ENCODE data around the gene CLEC2D. TPM values are rescaled to one million over a fixed set of nuclear protein-coding genes. Genes with fewer than 3 reads are reported as not detected.
A peak's percentile ranks its signal among the peaks of the same experiment; 100 is the strongest.

Gene CLEC2D, protein sequence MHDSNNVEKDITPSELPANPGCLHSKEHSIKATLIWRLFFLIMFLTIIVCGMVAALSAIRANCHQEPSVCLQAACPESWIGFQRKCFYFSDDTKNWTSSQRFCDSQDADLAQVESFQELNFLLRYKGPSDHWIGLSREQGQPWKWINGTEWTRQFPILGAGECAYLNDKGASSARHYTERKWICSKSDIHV
- total RNA-seq (8.5 TPM), polyA plus RNA-seq (ENCODE audit: insufficient read depth in 1 of 8, insufficient read length in 8 of 8, low replicate concordance in 1 of 8) (10 to 100 TPM in 1 of 8 donors, 1 to 10 TPM in 7; 3.9 to 11.4 (median 5.8) TPM)
- long read RNA-seq, donor 1 = 0 reads
- long read RNA-seq, donor 2 = 0 reads
- long read RNA-seq, donor 3 = 0 reads
- long read RNA-seq, donor 4 = 0 reads
- long read RNA-seq, donor 5 = 0 reads
- long read RNA-seq, donor 6 = 0 reads
- long read RNA-seq, donor 7 = 0 reads
- long read RNA-seq, donor 8 = 0 reads
- long read RNA-seq, donor 9 = 0 reads
- long read RNA-seq, donor 10, partial matches to known transcripts = 0 of 1 reads
- long read RNA-seq, donor 10, other reads (novel, unspliced or antisense) = 0 of 1 reads
- long read RNA-seq, donor 11 = 0 reads

DNA sequence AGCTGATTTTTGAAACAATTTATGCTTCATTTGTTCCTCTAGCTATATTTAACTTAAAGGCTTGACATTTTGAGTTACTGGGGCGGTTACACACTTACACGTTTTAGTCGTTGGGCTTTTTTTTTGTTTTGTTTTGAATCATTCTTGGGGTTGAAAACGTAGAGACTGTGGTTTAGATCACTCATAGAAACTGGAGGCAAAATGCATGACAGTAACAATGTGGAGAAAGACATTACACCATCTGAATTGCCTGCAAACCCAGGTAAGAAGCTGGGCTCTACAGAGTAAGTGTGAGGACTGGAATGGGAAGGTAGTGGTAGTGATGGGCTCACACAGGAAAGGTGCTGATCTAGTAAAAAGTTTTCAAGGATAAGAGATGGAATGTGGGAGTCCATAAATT is at the start of gene CLEC2D:
Gene CLEC2D, plus strand, starts transcription at position 180 of the 400 bp plus-strand sequence. Its CDS starts 22 bp downstream, at position 202.
- no peaks in the 10 kb centered on the region for H3K27me3 ChIP-seq (ENCODE audit: control insufficient read depth, insufficient read depth, low read length)
- DNase-seq = no peak
- peaks cover 16% of the 10 kb centered on the region for H3K36me3 ChIP-seq (ENCODE audit: control insufficient read depth, insufficient read depth, low read length)
- no peak within 1 kb of the TSS for H3K27ac ChIP-seq (ENCODE audit: low read length)
- H3K9me3 ChIP-seq (replicated peaks; ENCODE audit: control insufficient read depth, low read depth, low read length) = no peaks in the 10 kb centered on the region
- no CpG with 5 or more reads among the region's 4 CpGs for WGBS (ENCODE audit: insufficient coverage)
- H3K4me3 ChIP-seq (ENCODE audit: low read length) = no peak within 1 kb of the TSS
- H3K4me1 ChIP-seq (ENCODE audit: control insufficient read depth, insufficient read depth, low read length) = peaks cover 2% of the 10 kb centered on the region

DNA sequence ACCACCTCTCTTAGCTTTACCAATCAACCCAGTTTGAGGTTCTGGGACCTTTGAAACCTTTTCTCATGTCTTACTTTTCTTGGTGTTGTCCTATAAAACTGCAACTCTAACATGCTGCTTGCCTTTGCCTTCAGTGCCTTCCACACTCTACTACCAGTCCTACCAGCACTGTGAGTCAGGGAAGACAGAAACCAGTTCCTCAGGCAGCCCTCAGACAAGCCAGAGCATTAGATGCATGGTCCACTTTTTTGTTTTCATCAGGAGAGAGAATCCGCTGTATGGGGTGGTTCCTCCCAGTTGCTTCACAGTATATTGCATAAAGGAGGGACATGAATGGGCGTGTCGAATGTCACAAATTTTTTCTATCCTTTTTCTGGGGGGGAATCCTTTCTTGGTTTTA is 44.5 kb upstream of the CLEC2D start:
- H3K27ac ChIP-seq (ENCODE audit: low read length) = no peak overlapping the region
- no CpG with 5 or more reads among the region's 3 CpGs for WGBS (ENCODE audit: insufficient coverage)
- no peaks in the 10 kb centered on the region for H3K9me3 ChIP-seq (replicated peaks; ENCODE audit: control insufficient read depth, low read depth, low read length)
- H3K4me1 ChIP-seq (ENCODE audit: control insufficient read depth, insufficient read depth, low read length) = no peaks in the 10 kb centered on the region
- H3K27me3 ChIP-seq (ENCODE audit: control insufficient read depth, insufficient read depth, low read length) = no peaks in the 10 kb centered on the region
- no peak for DNase-seq
- H3K36me3 ChIP-seq (ENCODE audit: control insufficient read depth, insufficient read depth, low read length) = no peaks in the 10 kb centered on the region
- no peak overlapping the region for H3K4me3 ChIP-seq (ENCODE audit: low read length)

DNA sequence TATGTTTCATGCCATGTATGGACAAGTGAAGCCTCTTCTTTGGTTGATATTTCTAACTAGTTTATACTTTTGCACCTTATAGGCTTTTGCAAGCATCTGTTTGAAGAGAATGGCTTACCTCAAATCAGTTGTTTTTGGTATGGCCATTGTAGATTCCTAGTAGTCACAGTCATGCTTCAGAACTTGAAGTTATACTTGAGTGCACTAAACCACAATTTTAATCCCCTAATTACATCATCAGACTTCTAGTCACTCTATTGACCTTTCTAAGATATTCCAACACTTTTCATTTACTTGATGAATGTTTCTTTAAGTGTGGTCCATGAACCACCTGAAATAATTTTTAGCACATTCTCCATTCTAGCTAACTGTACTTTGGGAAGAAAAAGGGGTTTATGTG is 43.2 kb upstream of the CLEC2D start:
- no peak for DNase-seq
- Histone ChIP-seq H3K4me3 (ENCODE audit: low read length) (no peak overlapping the region), H3K4me1 (ENCODE audit: control insufficient read depth, insufficient read depth, low read length) (no peaks in the 10 kb centered on the region), H3K9me3 (replicated peaks; ENCODE audit: control insufficient read depth, low read depth, low read length) (no peaks in the 10 kb centered on the region), H3K27ac (ENCODE audit: low read length) (no peak overlapping the region), H3K36me3 (ENCODE audit: control insufficient read depth, insufficient read depth, low read length) (no peaks in the 10 kb centered on the region), H3K27me3 (ENCODE audit: control insufficient read depth, insufficient read depth, low read length) (no peaks in the 10 kb centered on the region)

DNA sequence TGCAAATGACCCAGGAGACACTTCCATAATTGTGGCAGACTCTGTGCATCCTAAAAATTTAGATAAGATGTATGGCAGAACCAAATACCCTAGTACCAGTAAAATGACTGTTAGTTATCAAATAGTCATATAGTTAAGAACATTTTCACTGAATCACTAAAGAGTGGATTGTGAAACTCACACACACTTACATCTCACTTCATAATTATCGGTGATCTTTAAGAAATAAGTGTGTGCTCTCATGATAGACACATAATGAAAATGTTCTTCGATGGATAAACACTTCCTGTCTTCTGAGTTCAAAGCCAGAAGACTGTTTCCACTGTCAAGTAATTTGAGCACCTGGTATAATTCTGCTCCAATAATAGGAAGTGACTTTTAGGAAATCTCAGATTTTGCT is 42.7 kb upstream of the CLEC2D start:
- Histone ChIP-seq H3K4me1 (ENCODE audit: control insufficient read depth, insufficient read depth, low read length) (no peaks in the 10 kb centered on the region), H3K9me3 (replicated peaks; ENCODE audit: control insufficient read depth, low read depth, low read length) (no peaks in the 10 kb centered on the region), H3K27ac (ENCODE audit: low read length) (no peak overlapping the region), H3K27me3 (ENCODE audit: control insufficient read depth, insufficient read depth, low read length) (no peaks in the 10 kb centered on the region), H3K4me3 (ENCODE audit: low read length) (no peak overlapping the region), H3K36me3 (ENCODE audit: control insufficient read depth, insufficient read depth, low read length) (no peaks in the 10 kb centered on the region)
- DNase-seq = no peak
- WGBS (ENCODE audit: insufficient coverage) = no CpG with 5 or more reads among the region's 2 CpGs

DNA sequence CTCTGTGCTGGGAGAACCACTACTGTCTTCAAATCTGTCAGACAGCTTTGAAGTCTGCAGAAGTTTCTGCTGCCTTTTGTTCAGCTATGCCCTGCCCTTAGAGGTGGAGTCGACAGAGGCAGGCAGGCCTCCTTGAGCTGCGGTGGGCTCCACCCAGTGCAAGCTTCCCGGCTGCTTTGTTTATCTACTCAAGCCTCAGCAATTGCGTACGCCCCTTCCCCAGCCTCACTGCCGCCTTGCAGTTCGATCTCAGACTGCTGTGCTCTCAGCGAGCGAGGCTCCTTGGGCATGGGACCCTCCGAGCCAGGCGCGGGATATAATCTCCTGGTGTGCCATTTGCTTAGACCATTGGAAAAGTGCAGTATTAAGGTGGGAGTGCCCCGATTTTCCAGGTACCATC is 36.7 kb upstream of the CLEC2D start:
- H3K4me1 ChIP-seq (ENCODE audit: control insufficient read depth, insufficient read depth, low read length) = no peaks in the 10 kb centered on the region
- no peaks in the 10 kb centered on the region for H3K36me3 ChIP-seq (ENCODE audit: control insufficient read depth, insufficient read depth, low read length)
- H3K4me3 ChIP-seq (ENCODE audit: low read length) = no peak overlapping the region
- H3K27ac ChIP-seq (ENCODE audit: low read length) = no peak overlapping the region
- no peak for DNase-seq
- H3K27me3 ChIP-seq (ENCODE audit: control insufficient read depth, insufficient read depth, low read length) = no peaks in the 10 kb centered on the region
- H3K9me3 ChIP-seq (replicated peaks; ENCODE audit: control insufficient read depth, low read depth, low read length) = no peaks in the 10 kb centered on the region
- over 99% methylated on average over 6 of the region's 13 CpGs for WGBS (ENCODE audit: insufficient coverage)

DNA sequence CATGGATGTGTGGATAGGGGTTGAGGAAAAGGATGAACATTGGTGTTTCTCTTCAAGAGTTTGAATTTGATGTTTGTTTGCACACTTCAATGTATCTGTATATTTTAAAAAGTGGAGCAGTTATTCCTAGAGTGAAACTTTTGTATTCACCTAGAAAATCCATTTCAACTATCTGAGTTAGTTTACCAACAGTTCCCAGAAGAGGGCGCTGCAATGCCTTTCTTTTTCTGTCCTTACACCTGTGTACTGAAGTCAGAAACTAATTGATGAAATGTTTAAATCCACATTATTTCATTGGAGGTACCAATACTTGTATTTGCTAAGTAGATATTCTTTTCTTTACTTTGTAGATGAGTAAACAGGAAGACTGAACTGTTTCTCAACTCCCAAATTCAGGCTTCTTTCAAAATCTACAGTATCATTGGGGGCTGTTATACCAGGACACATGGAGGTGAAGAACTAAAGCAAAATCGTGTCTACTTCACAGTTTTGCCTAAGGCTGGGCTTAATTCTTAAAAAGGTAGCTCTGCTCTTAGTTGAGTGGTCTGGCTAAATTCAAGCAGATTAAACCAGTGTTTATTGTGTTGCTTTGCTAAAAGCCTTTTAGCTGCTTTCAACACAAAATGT is 35.2 kb upstream of the CLEC2D start:
- H3K4me3 ChIP-seq (ENCODE audit: low read length) = no peak overlapping the region
- no peak overlapping the region for H3K27ac ChIP-seq (ENCODE audit: low read length)
- no peaks in the 10 kb centered on the region for H3K36me3 ChIP-seq (ENCODE audit: control insufficient read depth, insufficient read depth, low read length)
- no CpG with 5 or more reads among the region's 2 CpGs for WGBS (ENCODE audit: insufficient coverage)
- H3K4me1 ChIP-seq (ENCODE audit: control insufficient read depth, insufficient read depth, low read length) = no peaks in the 10 kb centered on the region
- H3K27me3 ChIP-seq (ENCODE audit: control insufficient read depth, insufficient read depth, low read length) = no peaks in the 10 kb centered on the region
- peak; percentile 25 for DNase-seq
- H3K9me3 ChIP-seq (replicated peaks; ENCODE audit: control insufficient read depth, low read depth, low read length) = no peaks in the 10 kb centered on the region

DNA sequence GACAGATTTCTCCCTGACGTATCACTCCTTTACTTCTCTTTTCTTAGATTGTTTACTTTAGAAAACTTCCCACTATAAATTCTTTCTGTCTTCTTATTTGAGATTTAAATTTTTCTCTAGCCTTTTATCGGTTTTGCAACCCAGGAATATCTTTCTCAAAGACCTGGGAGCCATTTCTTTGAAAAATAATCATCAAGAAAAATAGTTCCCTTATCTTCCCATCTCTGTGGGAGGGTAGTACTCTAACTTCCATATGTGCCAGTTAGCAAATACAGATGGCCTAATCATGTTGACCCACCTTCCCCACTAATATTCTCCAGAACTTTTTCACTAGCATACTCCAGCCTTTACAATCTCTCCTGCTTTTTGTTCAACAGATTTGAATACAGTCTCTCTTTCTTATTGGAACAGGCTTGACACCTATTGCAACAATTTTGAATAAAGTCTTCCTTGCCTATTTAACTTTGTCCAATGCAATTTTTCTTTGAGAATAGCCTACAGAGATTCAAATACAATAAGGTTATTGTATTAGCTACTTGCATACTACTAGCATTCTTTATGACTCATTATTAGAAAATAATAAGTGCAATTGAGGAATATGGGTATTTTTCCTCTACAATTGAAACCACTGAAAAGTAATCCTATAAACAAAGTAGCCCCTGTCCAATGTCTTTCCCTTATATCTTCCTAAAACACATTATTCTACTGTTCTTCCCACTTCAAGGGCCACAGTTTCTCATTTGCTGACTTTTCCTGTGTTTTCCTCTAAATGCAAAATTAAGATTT is 34.4 kb upstream of the CLEC2D start:
- WGBS (ENCODE audit: insufficient coverage) = no CpG with 5 or more reads among the region's 2 CpGs
- no peak overlapping the region for H3K27ac ChIP-seq (ENCODE audit: low read length)
- DNase-seq = no peak
- H3K4me1 ChIP-seq (ENCODE audit: control insufficient read depth, insufficient read depth, low read length) = no peaks in the 10 kb centered on the region
- no peaks in the 10 kb centered on the region for H3K36me3 ChIP-seq (ENCODE audit: control insufficient read depth, insufficient read depth, low read length)
- no peaks in the 10 kb centered on the region for H3K27me3 ChIP-seq (ENCODE audit: control insufficient read depth, insufficient read depth, low read length)
- no peak overlapping the region for H3K4me3 ChIP-seq (ENCODE audit: low read length)
- H3K9me3 ChIP-seq (replicated peaks; ENCODE audit: control insufficient read depth, low read depth, low read length) = no peaks in the 10 kb centered on the region

DNA sequence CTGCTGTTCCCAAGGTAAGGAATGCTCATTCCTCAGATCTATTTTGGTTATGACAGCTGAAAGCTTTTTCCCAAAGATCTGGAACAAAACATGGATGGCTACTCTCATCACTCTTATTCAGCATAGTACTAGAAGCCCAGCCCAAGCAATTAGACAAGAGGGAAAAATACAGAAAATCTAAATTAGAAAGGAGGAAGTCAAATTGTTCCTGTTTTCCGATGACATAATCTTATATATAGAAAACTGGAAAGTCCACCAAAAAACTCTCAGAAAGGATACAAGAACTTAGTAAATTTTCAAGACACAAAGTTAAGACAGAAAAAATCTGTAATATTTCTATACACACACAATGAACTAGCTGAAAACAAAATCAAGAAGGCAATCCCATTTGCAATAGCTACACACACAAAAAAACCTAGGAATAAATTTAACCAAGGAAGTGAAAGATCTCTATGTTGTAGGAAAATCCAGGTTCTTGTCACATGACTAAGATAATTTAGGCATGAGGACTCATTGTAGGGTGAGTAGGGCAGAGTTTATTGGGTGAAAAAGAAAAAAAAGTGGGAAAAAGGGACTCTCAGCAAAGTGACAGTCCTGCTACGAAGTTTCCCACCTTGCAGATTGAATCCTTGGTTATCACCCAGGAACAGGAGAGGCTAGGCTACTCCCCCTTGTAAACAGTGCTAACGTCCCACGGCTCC is 33.2 kb upstream of the CLEC2D start:
- no peaks in the 10 kb centered on the region for H3K27me3 ChIP-seq (ENCODE audit: control insufficient read depth, insufficient read depth, low read length)
- WGBS (ENCODE audit: insufficient coverage) = 80% methylated on average over 1 of the region's 4 CpGs
- no peaks in the 10 kb centered on the region for H3K9me3 ChIP-seq (replicated peaks; ENCODE audit: control insufficient read depth, low read depth, low read length)
- DNase-seq = no peak
- H3K4me1 ChIP-seq (ENCODE audit: control insufficient read depth, insufficient read depth, low read length) = no peaks in the 10 kb centered on the region
- H3K36me3 ChIP-seq (ENCODE audit: control insufficient read depth, insufficient read depth, low read length) = no peaks in the 10 kb centered on the region
- H3K4me3 ChIP-seq (ENCODE audit: low read length) = no peak overlapping the region
- H3K27ac ChIP-seq (ENCODE audit: low read length) = no peak overlapping the region

DNA sequence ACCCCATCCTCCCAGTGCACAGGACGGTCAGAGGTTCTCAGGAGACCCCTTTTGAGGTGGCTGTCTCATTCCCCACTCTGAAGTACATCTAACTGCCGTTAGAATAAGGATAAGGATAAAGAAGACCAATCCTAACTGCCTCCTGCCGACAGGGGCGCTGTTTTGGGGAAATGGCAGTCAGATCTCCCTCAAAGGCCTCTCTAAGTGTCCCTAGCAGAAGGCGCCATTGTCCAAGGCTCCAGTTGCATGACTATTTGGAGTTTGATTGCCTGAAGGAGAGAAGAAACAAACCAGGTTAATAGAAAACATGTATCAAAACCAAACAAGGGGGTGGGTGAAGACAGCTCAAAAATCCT is 32.7 kb upstream of the CLEC2D start:
- no peaks in the 10 kb centered on the region for H3K4me1 ChIP-seq (ENCODE audit: control insufficient read depth, insufficient read depth, low read length)
- no peak for DNase-seq
- 90% methylated on average over 2 of the region's 5 CpGs for WGBS (ENCODE audit: insufficient coverage)
- no peak overlapping the region for H3K27ac ChIP-seq (ENCODE audit: low read length)
- no peaks in the 10 kb centered on the region for H3K27me3 ChIP-seq (ENCODE audit: control insufficient read depth, insufficient read depth, low read length)
- H3K4me3 ChIP-seq (ENCODE audit: low read length) = no peak overlapping the region
- H3K9me3 ChIP-seq (replicated peaks; ENCODE audit: control insufficient read depth, low read depth, low read length) = no peaks in the 10 kb centered on the region
- H3K36me3 ChIP-seq (ENCODE audit: control insufficient read depth, insufficient read depth, low read length) = no peaks in the 10 kb centered on the region

All from muscle of leg (tissue), 16 donors.